Subcutaneous abdominal adipose tissue (tissue), 5 donors: ENCODE data around the gene HOXA4.
A peak's percentile ranks its signal among the peaks of the same experiment; 100 is the strongest.

ENCODE experiments used
- H3K27ac ChIP-seq: one replicate; pipeline ENCODE4 v1.7.0; 2013; ENCODE audit warnings: low read depth, mild to moderate bottlenecking, inconsistent platforms, low read length, moderate library complexity
- H3K27me3 ChIP-seq, 5 donors: one replicate each; pipeline ENCODE4 v1.7.0; 2013; ENCODE audit warnings: low read length in 5 of 5, inconsistent platforms in 1 of 5; ENCODE audit not compliant: control insufficient read depth in 5 of 5, insufficient read depth in 4 of 5
- H3K36me3 ChIP-seq, 5 donors: one replicate each; pipeline ENCODE4 v1.7.0; 2013; ENCODE audit warnings: low read length in 5 of 5; ENCODE audit not compliant: control insufficient read depth in 5 of 5, insufficient read depth in 5 of 5
- H3K4me1 ChIP-seq, 5 donors: one replicate each; pipeline ENCODE4 v1.7.0; 2013; ENCODE audit warnings: low read length in 5 of 5, mild to moderate bottlenecking in 3 of 5, moderate library complexity in 1 of 5; ENCODE audit not compliant: control insufficient read depth in 5 of 5, insufficient read depth in 5 of 5
- H3K4me3 ChIP-seq, 5 donors: one replicate each; pipeline ENCODE4 v1.7.0; 2013; ENCODE audit warnings: low read length in 5 of 5, low read depth in 1 of 5
- H3K9ac ChIP-seq, 5 donors: one replicate each; pipeline ENCODE4 v1.7.0; 2013; ENCODE audit warnings: low read length in 5 of 5, mild to moderate bottlenecking in 4 of 5, moderate library complexity in 3 of 5
- H3K9me3 ChIP-seq, 5 donors: one replicate each; pipeline ENCODE4 v1.7.0; 2013; ENCODE audit warnings: low read length in 5 of 5; ENCODE audit not compliant: control insufficient read depth in 5 of 5
- donor health status: healthy.
- donor health status: healthy.
- donor health status: healthy.
- donor health status: healthy.
- donor health status: healthy.

Gene HOXA4

DNA sequence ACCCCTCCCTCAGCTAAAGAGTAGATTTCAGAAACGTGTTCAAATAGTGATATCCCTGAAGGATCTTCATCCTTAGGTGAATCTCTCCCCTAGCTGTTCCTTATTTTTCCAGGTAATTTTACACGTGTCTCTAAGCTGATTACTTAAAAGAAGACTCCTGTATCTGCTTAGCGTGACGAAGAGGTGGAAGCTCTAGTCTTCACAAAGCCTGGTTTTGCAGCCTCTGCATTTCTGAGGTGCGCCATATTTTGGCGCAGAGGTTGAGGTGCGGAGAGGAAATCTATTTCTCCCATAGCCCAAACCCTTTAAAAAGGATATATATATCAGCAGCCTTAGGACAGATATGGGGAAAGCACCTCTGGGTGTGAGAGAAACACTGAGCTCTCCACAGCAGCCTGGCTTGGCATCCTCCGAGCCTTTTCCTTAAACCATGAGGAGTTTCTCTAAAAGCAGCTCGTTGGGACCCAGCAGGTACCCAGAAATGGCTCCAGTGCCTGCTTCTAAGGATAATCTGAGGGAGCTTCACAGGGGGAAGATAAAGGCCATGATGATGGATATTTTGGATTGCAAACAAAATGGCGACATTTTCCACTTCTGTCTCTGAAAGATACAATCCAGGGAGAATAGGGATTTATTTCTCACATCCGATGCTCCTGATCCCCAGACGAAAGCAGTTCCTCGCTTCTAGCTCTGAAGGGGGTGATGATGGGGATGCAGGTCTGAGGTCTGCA is 25.1 kb downstream of the HOXA4 start:
- H3K27me3 ChIP-seq = no peaks in the 10 kb centered on the region
- peaks cover 10 to 89% (median 76%) of the 10 kb centered on the region in 5 donors for H3K4me1 ChIP-seq
- H3K36me3 ChIP-seq = peaks cover 0 to 9% (median 6%) of the 10 kb centered on the region in 5 donors
- H3K27ac ChIP-seq = peak overlapping the region; percentile 92
- no peak overlapping the region for H3K9ac ChIP-seq
- no peaks in the 10 kb centered on the region for H3K9me3 ChIP-seq
- no peak overlapping the region for H3K4me3 ChIP-seq

DNA sequence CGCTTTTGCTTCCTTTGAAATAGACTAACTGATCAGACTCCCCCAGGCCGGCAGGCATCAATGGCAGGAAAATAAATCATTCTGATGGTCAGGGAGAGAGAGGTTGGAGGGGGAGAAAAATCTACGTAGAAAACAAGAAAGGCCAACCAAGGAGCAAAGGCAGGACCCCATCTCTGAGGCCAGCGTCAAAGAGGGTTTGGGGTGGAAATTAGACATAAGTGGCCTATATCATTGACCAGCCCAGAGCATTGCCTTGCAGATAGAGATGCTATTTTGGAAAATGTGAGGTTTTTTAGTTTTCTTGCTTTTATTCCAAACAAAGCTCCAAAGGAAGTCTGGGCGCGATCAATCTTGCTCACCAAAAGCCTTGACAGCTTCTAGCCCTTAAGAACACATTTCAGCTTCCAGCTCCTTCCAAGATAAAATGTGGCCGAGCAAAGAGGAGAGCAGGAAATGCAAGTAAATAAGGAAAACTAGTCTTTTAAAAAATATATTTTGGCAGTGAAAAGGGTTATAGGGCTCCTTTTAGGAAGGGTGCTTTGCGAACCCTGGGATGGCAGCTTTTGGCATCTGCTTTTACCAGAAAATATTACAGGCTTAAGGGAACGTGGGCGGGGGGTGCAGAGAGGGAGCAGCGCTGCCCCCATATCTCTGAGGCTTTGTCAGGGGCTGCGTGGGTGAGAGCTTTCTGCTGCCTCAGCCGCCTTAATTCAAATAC is 26.1 kb downstream of the HOXA4 start:
- peaks cover 8 to 83% (median 69%) of the 10 kb centered on the region in 5 donors for H3K4me1 ChIP-seq
- no peaks in the 10 kb centered on the region for H3K9me3 ChIP-seq
- peaks cover 0 to 6% (median 4%) of the 10 kb centered on the region in 5 donors for H3K36me3 ChIP-seq
- peak overlapping the region in 1 of 5 donors; percentile 16 for H3K9ac ChIP-seq
- H3K27me3 ChIP-seq = no peaks in the 10 kb centered on the region
- peak overlapping the region in 1 of 5 donors; percentile 61 for H3K4me3 ChIP-seq
- H3K27ac ChIP-seq = peak overlapping the region; percentile 92

DNA sequence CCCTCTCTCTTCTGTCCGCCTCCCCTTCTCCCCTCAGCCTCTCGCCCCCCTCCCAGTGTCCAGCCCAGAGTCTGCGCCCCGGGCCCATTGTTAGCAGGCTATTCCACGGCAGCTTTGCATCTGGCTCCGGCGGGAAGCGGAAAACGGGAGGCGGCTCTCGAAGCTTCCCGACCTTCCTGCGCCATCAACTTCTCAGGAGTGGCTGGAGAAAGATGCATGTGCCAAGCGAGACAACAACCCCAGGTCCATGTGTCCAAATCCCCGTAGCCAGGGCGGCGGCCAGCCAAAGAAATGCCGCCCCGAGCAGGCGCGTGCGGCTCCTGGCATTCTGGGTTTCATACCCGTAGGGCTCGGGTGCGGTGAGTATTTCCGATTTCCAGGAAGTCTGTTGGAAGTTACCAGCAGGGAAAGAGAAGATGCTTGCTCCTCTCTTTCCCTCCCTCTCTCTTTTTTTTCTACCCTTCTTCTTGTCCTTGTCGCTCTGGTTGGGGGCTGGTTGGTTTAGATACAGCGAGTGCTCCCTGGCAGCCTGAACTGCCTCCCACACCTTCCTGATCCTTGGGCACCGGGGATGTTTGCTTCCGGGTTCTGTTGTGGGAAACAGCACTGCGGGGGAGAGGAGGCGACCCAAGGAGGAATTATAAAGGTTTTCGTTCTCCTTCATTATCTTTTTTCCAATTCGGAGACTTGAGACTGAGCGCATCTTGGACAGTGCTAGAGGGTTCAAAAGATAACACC is 26.9 kb downstream of the HOXA4 start:
- peak overlapping the region; percentile 92 for H3K27ac ChIP-seq

DNA sequence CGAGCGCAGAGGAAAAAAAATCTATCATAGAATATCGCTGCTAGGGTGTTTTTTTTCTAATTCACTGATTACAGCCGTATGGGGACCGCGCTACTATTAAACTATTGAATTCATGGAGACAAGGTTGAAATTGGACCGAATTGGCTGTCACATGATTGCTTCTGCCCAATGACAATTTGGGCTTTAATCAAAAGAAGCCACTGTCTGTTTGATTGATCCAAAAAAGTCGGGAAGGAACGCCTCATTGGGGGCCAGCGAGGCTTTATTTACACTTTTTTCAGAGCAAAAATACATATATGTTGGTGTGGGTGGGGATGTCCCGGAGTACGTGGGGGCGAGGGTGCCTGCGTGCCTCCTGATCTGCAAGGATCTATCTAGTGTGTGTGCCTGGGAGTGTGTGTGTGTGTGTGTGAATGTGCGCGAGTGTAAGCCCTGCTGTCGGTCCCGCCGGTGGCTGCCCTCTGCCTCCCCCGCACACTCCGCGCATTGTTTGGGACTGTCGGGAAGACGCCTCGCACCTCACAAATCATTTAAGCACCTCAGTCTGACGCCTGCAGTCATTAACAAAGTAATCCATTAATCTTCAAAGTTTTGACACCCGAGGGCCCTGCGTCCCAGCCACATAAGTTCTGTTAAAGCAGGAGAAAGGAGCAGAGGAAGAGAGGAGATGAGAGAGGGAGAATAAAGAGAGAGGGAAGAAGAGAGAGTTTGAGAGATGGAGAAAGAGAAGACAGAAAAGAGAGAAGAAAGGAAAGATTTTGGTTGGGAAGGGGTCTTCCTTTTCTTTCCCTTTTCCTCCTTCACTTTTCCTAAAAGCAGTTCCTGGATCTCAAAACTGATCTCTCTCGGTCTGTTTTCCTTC is 27.7 kb downstream of the HOXA4 start, which contains the start of gene HOXA2:
Gene HOXA2 (minus strand): TSS at position 103 of the 862 bp plus-strand sequence. CDS start 183 bp downstream, outside the sequence.
- no peaks in the 10 kb centered on the region for H3K27me3 ChIP-seq
- H3K4me3 ChIP-seq = peak within 1 kb of the TSS; percentile 56 to 64 (median 61)
- H3K36me3 ChIP-seq = peaks cover 0 to 6% (median 3%) of the 10 kb centered on the region in 5 donors
- no peaks in the 10 kb centered on the region for H3K9me3 ChIP-seq
- peak within 1 kb of the TSS; percentile 92 for H3K27ac ChIP-seq
- H3K4me1 ChIP-seq = peaks cover 7 to 83% (median 69%) of the 10 kb centered on the region in 5 donors
- peak within 1 kb of the TSS; percentile 16 to 84 (median 43) for H3K9ac ChIP-seq

More for the DNA sequence above, 26.9 kb downstream of the HOXA4 start:
- H3K9me3 ChIP-seq = no peaks in the 10 kb centered on the region
- H3K36me3 ChIP-seq = peaks cover 0 to 6% (median 3%) of the 10 kb centered on the region in 5 donors
- peak overlapping the region; percentile 6 to 51 (median 38) for H3K9ac ChIP-seq
- H3K4me3 ChIP-seq = peak overlapping the region in 4 of 5 donors; percentile 57 to 63 (median 60)
- H3K27me3 ChIP-seq = no peaks in the 10 kb centered on the region
- peaks cover 4 to 82% (median 68%) of the 10 kb centered on the region in 5 donors for H3K4me1 ChIP-seq

DNA sequence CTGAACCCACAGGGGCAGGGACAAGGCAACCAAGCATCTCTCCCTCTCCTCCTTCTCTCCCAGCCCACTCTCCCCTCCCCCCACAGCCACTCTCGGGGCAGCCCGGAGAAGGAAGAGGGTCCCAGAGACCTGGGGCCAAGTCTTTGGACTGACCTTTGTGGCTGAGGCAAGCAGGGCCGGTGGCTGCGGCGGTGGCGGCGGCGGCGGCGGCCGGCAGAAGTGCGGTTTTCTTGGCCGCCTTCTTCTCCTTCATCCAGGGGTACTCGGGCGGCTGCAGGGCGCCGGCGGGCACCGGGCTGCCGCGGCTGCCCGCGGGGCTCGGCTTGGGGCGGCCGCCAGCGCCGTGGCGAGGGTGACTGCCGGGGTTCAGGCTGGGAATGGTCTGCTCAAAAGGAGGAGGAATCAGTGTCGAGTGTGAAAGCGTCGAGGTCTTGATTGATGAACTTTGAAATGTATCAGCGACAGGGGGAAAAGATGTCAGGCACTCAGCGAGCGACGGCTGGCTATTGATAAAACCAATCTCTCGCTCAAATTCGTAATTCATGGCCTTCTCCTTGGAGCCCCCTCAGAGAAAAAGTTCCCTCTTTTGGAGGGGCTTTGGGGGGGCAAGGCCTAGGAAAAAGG is 28.5 kb downstream of the HOXA4 start:
- H3K4me1 ChIP-seq = peaks cover 14 to 86% (median 71%) of the 10 kb centered on the region in 5 donors
- H3K27ac ChIP-seq = peak overlapping the region; percentile 92
- H3K4me3 ChIP-seq = peak overlapping the region; percentile 56 to 64 (median 61)
- peaks cover 0 to 6% (median 3%) of the 10 kb centered on the region in 5 donors for H3K36me3 ChIP-seq
- no peaks in the 10 kb centered on the region for H3K9me3 ChIP-seq
- peak overlapping the region; percentile 12 to 43 (median 22) for H3K9ac ChIP-seq
- H3K27me3 ChIP-seq = no peaks in the 10 kb centered on the region

DNA sequence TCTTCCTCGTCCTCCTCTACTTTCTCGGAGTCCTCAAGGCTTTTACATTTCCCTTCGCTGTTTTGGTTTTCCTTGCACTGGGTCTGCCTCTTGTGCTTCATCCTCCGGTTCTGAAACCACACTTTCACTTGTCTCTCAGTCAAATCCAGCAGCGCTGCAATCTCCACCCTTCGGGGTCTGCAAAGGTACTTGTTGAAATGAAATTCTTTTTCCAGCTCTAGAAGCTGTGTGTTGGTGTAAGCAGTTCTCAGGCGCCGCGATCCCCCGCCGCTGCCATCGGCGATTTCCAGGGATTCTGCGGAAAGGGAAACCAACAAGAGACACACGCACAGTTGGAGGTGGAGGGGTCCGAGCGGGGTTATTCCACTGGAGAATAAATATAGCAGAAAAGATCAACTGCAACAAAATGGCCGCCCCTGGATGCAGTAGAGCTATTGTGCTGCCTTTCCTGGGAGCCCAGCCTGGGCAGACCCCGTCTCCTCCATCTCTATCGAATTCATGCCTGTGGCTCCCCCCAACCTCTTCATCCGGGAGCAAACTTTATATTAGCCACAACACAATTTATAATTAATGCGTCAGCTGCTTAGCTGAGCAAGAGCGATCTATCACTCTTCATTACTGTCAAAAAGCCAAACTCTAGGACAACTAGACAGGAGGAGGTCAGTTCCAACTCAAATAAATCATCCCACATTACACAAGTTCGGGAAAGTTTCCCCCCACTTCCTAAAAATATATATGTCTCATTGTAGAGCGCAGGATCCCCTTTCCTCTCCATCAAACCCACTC is 29.2 kb downstream of the HOXA4 start:
- Histone ChIP-seq H3K27me3 (no peaks in the 10 kb centered on the region), H3K27ac (peak overlapping the region; percentile 92), H3K4me3 (peak overlapping the region; percentile 56 to 64 (median 61)), H3K36me3 (peaks cover 0 to 6% (median 3%) of the 10 kb centered on the region in 5 donors), H3K9me3 (no peaks in the 10 kb centered on the region), H3K9ac (peak overlapping the region in 3 of 5 donors; percentile 12 to 48 (median 44)), H3K4me1 (peaks cover 15 to 86% (median 69%) of the 10 kb centered on the region in 5 donors)

DNA sequence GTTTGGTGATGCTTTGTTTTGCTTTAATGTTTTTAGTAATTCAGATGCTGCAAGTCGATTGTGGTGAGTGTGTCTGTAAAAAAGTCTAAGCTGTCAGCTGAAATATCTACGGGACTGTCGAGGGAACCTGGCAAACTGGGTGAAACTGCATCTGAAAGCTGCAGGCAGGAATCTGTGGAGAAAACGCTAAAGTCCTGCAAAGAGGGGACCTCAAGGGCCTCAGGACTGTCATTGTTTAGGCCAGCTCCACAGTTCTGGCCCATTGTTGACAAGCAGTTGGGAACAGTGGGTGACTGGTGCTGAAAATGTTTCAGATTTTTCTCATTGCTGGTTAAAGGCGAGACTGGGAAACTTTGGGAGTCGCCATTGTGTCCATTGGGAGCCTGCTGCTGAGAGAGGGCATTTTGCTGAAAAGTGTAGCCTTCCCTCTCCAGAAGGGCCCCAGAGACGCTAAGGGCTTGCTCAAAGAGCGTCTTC is 29.8 kb downstream of the HOXA4 start:
- Histone ChIP-seq H3K4me1 (peaks cover 15 to 81% (median 63%) of the 10 kb centered on the region in 5 donors), H3K36me3 (peaks cover 0 to 6% (median 3%) of the 10 kb centered on the region in 5 donors), H3K27me3 (no peaks in the 10 kb centered on the region), H3K9me3 (no peaks in the 10 kb centered on the region), H3K9ac (peak overlapping the region in 3 of 5 donors; percentile 4 to 48 (median 44)), H3K27ac (peak overlapping the region; percentile 92), H3K4me3 (peak overlapping the region; percentile 56 to 64 (median 61))
